K562 (cell line): Measurements from ENCODE around the gene UBL5. TPM values are rescaled to one million over a fixed set of nuclear protein-coding genes. Genes with fewer than 3 reads are reported as not detected.

Experiments
- BRF1 ChIP-seq: IDR thresholded peaks from 3 replicates; pipeline ENCODE4 v1.6.1; 2011; ENCODE audit warnings: borderline replicate concordance, mild to moderate bottlenecking; ENCODE audit not compliant: insufficient read length; ENCODE audit errors: extremely low read depth
- CBX8 ChIP-seq: fragments of 200-600 bp; sonication (generic); IDR thresholded peaks from 2 replicates; pipeline ENCODE4 v1.6.1; 2012; ENCODE audit warnings: borderline replicate concordance, mixed run types, low read depth, mild to moderate bottlenecking, moderate library complexity, mixed read lengths, low read length, control low read depth, inconsistent platforms; ENCODE audit not compliant: poor library complexity, severe bottlenecking; ENCODE audit errors: extremely low read depth
- CHD4 ChIP-seq: fragments of 200-600 bp; sonication (generic); IDR thresholded peaks from 3 replicates; pipeline ENCODE4 v1.6.1; 2012; ENCODE audit warnings: low read depth, mild to moderate bottlenecking, mixed read lengths, low read length, inconsistent platforms; ENCODE audit not compliant: insufficient read depth, insufficient replicate concordance, poor library complexity, severe bottlenecking
- CTBP1 ChIP-seq: fragments of 450-650 bp; IDR thresholded peaks from 2 replicates; pipeline ENCODE4 v1.6.1; 2016; ENCODE audit warnings: borderline replicate concordance
- ILF3 ChIP-seq: fragments of 450-650 bp; IDR thresholded peaks from 2 replicates; pipeline ENCODE4 v1.6.1; 2018; ENCODE audit warnings: antibody characterized with exemption, mild to moderate bottlenecking, moderate library complexity, borderline replicate concordance
- KDM5B ChIP-seq: fragments of 200-600 bp; sonication (generic); IDR thresholded peaks from 2 replicates; pipeline ENCODE4 v1.6.1; 2012; ENCODE audit warnings: low read depth, mild to moderate bottlenecking, moderate library complexity, low read length, control low read depth, inconsistent platforms; ENCODE audit not compliant: insufficient replicate concordance
- LARP7 ChIP-seq: fragments of 450-650 bp; IDR thresholded peaks from 2 replicates; pipeline ENCODE4 v1.6.1; 2016
- MLX ChIP-seq, 2 experiments: fragments of 450-650 bp in 1 of 2; sonication (generic) in 1 of 2; formaldehyde crosslinking; conservative IDR thresholded peaks; 2 replicates each; pipeline versions ENCODE4 v1.4.0 to v1.8.1; 2020 to 2022; ENCODE audit warnings: mild to moderate bottlenecking in 1 of 2, missing genetic modification reagents in 1 of 2
- NCOR1 ChIP-seq: fragments of 450-650 bp; IDR thresholded peaks from 2 replicates; pipeline ENCODE4 v1.6.1; 2016; ENCODE audit warnings: mild to moderate bottlenecking, moderate library complexity
- NUFIP1 ChIP-seq: fragments of 450-650 bp; IDR thresholded peaks from 2 replicates; pipeline ENCODE4 v1.6.1; 2018; ENCODE audit not compliant: partially characterized antibody
- PATZ1 ChIP-seq: fragments of 250-450 bp; sonication (Bioruptor Pico); IDR thresholded peaks from 2 replicates; pipeline ENCODE4 v1.5.0; 2020; ENCODE audit warnings: mild to moderate bottlenecking, borderline replicate concordance
- RBM22 ChIP-seq: fragments of 200-400 bp; formaldehyde crosslinking; IDR thresholded peaks from 2 replicates; pipeline ENCODE4 v1.6.1; 2018; ENCODE audit warnings: low read length, low read depth; ENCODE audit not compliant: poor library complexity, severe bottlenecking
- TSHZ1 ChIP-seq: fragments of 250-450 bp; sonication (Bioruptor Pico); IDR thresholded peaks from 2 replicates; pipeline ENCODE4 v1.4.0; 2020; ENCODE audit warnings: mild to moderate bottlenecking, moderate library complexity
- ZNF140 ChIP-seq: fragments of 250-450 bp; sonication (Bioruptor Pico); IDR thresholded peaks from 2 replicates; pipeline ENCODE4 v1.8.0; 2021; ENCODE audit warnings: moderate library complexity, mild to moderate bottlenecking, inconsistent platforms
- ZNF444 ChIP-seq: fragments of 250-450 bp; sonication (Bioruptor Pico); IDR thresholded peaks from 2 replicates; pipeline ENCODE4 v1.4.0; 2020; ENCODE audit warnings: mild to moderate bottlenecking, moderate library complexity
- polyA plus RNA-seq, 8 experiments: library from polyadenylated mRNA; depleted of rRNA in 4 of 8; stranded (reverse) in 5 of 8; unstranded in 3 of 8; fragments of >200 nt; fragmentation: Nextera tagmentation in 2 of 8; fragmentation: Illumina TruSeq in 1 of 8; extraction: Ambion mirVana in 2 of 8; extraction: Trizol in 1 of 8; gene quantifications; 2 replicates each; pipeline versions ENCODE4 v1.2.1 to v1.2.3, GENCODE V29; 2011 to 2014; ENCODE audit warnings: inconsistent platforms in 1 of 8, missing spikeins in 1 of 8
- total RNA-seq, 7 experiments: library from RNA; depleted of rRNA in 6 of 7; stranded (reverse); fragments of >200 nt in 6 of 7; fragmentation: Illumina TruSeq in 2 of 7; extraction: Trizol in 2 of 7; gene quantifications; 2 replicates each; pipeline versions ENCODE4 v1.2.1 to v1.2.3, GENCODE V29; 2011 to 2021; ENCODE audit warnings: low replicate concordance in 1 of 7
- TF ChIP-seq, protein P1 (sequence below): fragments of 250-450 bp; sonication (Bioruptor Pico); IDR thresholded peaks from 2 replicates; pipeline ENCODE4 v1.4.0; 2020

The UBL5 gene
- total and polyA plus RNA-seq, 9 of the 15 experiments (the other 6 are each of a cell fraction or from before 2014, with no cell fraction given): 410 to 1,266 (median 613) TPM

DNA sequence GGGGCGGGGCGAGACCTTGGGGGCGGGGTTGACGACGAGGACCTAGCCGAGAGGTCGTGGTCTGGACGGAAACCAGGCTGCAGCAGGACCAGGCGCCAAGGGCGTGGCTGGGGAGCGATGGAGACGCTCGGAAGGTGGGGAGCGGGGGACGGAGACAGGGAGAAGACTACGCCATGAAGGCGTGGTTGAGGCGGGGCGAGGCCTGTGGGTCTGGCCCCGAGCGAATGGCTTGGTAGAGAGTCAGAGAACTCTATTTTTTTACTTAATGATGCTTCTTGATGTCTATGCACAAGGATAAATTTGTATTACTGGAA lies 8.2 kb upstream of the UBL5 start (continued):
- TF ChIP-seq ZNF140 (CRISPR knock-in tag): no peak
- no peak for TF ChIP-seq ZNF444 (CRISPR knock-in tag)
- TF ChIP-seq KDM5B: no peak
- TF ChIP-seq CBX8: no peak
- no peak for TF ChIP-seq NUFIP1
- TF ChIP-seq CHD4: no peak
- no peak for TF ChIP-seq LARP7
- TF ChIP-seq, protein P1, sequence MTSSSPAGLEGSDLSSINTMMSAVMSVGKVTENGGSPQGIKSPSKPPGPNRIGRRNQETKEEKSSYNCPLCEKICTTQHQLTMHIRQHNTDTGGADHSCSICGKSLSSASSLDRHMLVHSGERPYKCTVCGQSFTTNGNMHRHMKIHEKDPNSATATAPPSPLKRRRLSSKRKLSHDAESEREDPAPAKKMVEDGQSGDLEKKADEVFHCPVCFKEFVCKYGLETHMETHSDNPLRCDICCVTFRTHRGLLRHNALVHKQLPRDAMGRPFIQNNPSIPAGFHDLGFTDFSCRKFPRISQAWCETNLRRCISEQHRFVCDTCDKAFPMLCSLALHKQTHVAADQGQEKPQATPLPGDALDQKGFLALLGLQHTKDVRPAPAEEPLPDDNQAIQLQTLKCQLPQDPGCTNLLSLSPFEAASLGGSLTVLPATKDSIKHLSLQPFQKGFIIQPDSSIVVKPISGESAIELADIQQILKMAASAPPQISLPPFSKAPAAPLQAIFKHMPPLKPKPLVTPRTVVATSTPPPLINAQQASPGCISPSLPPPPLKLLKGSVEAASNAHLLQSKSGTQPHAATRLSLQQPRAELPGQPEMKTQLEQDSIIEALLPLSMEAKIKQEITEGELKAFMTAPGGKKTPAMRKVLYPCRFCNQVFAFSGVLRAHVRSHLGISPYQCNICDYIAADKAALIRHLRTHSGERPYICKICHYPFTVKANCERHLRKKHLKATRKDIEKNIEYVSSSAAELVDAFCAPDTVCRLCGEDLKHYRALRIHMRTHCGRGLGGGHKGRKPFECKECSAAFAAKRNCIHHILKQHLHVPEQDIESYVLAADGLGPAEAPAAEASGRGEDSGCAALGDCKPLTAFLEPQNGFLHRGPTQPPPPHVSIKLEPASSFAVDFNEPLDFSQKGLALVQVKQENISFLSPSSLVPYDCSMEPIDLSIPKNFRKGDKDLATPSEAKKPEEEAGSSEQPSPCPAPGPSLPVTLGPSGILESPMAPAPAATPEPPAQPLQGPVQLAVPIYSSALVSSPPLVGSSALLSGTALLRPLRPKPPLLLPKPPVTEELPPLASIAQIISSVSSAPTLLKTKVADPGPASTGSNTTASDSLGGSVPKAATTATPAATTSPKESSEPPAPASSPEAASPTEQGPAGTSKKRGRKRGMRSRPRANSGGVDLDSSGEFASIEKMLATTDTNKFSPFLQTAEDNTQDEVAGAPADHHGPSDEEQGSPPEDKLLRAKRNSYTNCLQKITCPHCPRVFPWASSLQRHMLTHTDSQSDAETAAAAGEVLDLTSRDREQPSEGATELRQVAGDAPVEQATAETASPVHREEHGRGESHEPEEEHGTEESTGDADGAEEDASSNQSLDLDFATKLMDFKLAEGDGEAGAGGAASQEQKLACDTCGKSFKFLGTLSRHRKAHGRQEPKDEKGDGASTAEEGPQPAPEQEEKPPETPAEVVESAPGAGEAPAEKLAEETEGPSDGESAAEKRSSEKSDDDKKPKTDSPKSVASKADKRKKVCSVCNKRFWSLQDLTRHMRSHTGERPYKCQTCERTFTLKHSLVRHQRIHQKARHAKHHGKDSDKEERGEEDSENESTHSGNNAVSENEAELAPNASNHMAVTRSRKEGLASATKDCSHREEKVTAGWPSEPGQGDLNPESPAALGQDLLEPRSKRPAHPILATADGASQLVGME (CRISPR knock-in tag): 0 out of 2 replicates have a peak, but pooled peaks have one; percentile 55
- TF ChIP-seq CTBP1: peak; percentile 93
- TF ChIP-seq TSHZ1 (CRISPR knock-in tag): no peak
- TF ChIP-seq PATZ1: no peak
- no peak for TF ChIP-seq RBM22
- no peak for TF ChIP-seq MLX (CRISPR knock-in tag; conservative IDR thresholded peaks at IDR 0.05)
- TF ChIP-seq NCOR1: no peak
- no peak for TF ChIP-seq BRF1
- TF ChIP-seq ILF3: no peak
